Measurements from ENCODE around the gene VSTM5. TPM values are rescaled to one million over a fixed set of nuclear protein-coding genes. Genes with fewer than 3 reads are reported as not detected.

VSTM5 gene
- total RNA-seq, 1 donor = 0.36 TPM

DNA sequence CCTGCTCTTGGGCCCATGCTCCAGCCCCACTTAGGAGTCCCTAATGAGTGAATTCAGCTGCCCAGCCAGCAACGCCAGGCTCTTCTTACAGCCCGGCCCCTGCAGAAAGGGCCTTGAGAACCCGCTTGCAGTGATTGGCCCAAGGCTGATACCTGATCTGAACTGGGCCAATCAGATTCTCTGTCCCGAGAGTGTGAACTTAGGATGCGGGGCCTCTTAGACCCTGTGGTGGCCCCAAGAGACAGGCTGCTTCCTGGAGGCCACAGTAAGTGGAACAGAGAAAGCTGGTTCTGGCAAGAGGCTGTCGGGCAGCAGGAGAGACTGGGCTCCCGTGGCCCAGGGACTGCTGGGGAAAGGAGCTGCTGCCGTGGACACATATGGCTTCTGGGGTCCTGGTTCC, 11.5 kb downstream of the VSTM5 start:
- H2AFZ ChIP-seq (ENCODE audit: low read length) = no peak overlapping the region
- no peaks in the 10 kb centered on the region for H3K79me2 ChIP-seq (ENCODE audit: insufficient read depth, low read length)
- H3K27ac ChIP-seq (ENCODE audit: low read depth, low read length) = no peak overlapping the region
- H3K4me2 ChIP-seq (ENCODE audit: insufficient read depth, low read length) = no peak overlapping the region
- no peaks in the 10 kb centered on the region for H3K36me3 ChIP-seq (ENCODE audit: insufficient read depth, low read length)
- DNase-seq (ENCODE audit: insufficient read length, low spot score, missing footprints) = no peak
- H3K9me3 ChIP-seq (ENCODE audit: low read depth, low read length) = no peaks in the 10 kb centered on the region
- H3K4me1 ChIP-seq (ENCODE audit: insufficient read depth, low read length) = peaks cover 4% of the 10 kb centered on the region
- peaks cover 7% of the 10 kb centered on the region for H3K27me3 ChIP-seq (ENCODE audit: insufficient read depth, low read length)
- TF ChIP-seq, protein P1, sequence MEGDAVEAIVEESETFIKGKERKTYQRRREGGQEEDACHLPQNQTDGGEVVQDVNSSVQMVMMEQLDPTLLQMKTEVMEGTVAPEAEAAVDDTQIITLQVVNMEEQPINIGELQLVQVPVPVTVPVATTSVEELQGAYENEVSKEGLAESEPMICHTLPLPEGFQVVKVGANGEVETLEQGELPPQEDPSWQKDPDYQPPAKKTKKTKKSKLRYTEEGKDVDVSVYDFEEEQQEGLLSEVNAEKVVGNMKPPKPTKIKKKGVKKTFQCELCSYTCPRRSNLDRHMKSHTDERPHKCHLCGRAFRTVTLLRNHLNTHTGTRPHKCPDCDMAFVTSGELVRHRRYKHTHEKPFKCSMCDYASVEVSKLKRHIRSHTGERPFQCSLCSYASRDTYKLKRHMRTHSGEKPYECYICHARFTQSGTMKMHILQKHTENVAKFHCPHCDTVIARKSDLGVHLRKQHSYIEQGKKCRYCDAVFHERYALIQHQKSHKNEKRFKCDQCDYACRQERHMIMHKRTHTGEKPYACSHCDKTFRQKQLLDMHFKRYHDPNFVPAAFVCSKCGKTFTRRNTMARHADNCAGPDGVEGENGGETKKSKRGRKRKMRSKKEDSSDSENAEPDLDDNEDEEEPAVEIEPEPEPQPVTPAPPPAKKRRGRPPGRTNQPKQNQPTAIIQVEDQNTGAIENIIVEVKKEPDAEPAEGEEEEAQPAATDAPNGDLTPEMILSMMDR (IDR thresholded peaks at IDR 0.05; ENCODE audit: extremely low read depth, low read depth, low read length) = no peak
- no peak overlapping the region for H3K4me3 ChIP-seq (ENCODE audit: insufficient read depth, low read length)
- H4K20me1 ChIP-seq (ENCODE audit: insufficient read depth, low read length) = no peaks in the 10 kb centered on the region

DNA sequence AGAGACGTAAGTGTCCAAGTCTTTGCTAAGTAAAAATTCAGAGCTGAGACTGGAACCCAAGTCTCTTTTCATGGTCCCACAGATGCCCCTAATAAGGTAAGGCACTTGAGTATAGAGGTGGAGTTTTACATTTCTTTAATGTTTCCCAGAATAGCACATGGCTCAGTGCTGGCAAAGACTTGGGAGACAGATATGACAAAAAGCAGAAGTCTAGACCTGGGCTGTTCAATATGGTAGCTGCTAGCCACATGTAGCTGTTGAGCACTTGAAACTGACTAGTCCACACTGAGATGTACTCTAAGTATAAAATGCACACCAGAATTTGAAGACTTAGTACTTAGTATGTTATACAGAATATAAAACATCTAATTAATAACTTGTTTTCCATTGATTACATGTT, 17.6 kb downstream of the VSTM5 start:
- Histone ChIP-seq H3K9me3 (ENCODE audit: low read depth, low read length) (no peaks in the 10 kb centered on the region), H3K36me3 (ENCODE audit: insufficient read depth, low read length) (no peaks in the 10 kb centered on the region), H3K27me3 (ENCODE audit: insufficient read depth, low read length) (peaks cover 7% of the 10 kb centered on the region), H3K4me3 (ENCODE audit: insufficient read depth, low read length) (no peak overlapping the region), H3K4me1 (ENCODE audit: insufficient read depth, low read length) (no peaks in the 10 kb centered on the region), H4K20me1 (ENCODE audit: insufficient read depth, low read length) (no peaks in the 10 kb centered on the region), H3K4me2 (ENCODE audit: insufficient read depth, low read length) (no peak overlapping the region), H3K27ac (ENCODE audit: low read depth, low read length) (no peak overlapping the region), H2AFZ (ENCODE audit: low read length) (no peak overlapping the region), H3K79me2 (ENCODE audit: insufficient read depth, low read length) (no peaks in the 10 kb centered on the region)
- TF ChIP-seq, protein P1 (IDR thresholded peaks at IDR 0.05; ENCODE audit: extremely low read depth, low read depth, low read length) = no peak
- DNase-seq (ENCODE audit: insufficient read length, low spot score, missing footprints) = no peak

DNA sequence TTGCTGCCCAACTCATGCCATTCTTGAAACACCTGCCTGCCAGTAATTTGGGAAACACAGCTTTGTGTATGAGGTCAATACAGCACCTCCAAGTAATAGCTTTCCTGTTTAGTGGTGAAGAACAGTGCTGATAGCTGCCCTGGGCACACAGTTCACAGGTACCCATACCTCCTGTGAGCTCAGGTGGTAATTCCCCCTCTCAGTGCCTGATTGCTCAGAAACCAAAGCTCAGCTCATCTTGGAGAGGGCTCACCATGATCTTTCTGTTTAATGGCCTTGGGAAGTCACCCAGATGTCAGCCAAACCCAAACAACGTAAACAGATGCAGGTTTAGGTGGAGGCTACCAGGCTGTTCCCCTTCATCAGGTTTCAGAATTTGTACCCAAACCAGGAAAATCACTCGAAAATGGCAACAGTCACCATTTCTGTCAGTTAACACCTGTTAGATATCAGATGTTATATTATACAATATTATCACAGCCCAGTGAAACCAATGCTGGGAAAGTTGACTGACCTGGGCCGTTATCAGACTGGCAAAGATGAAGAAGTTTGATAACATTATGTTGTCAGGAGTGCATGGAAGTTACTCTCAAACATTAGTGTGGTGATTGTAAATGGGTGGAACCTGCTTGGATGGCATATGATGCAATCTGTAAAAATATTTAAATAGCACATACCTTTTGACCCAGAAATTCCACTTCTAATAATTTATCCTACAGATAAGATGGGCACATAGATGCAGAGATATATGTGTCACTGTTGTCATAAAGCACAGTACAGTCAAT, 18.9 kb downstream of the VSTM5 start:
- no peak for DNase-seq (ENCODE audit: insufficient read length, low spot score, missing footprints)
- H2AFZ ChIP-seq (ENCODE audit: low read length) = no peak overlapping the region
- H3K9me3 ChIP-seq (ENCODE audit: low read depth, low read length) = no peaks in the 10 kb centered on the region
- H3K4me2 ChIP-seq (ENCODE audit: insufficient read depth, low read length) = no peak overlapping the region
- H3K4me3 ChIP-seq (ENCODE audit: insufficient read depth, low read length) = no peak overlapping the region
- TF ChIP-seq, protein P1 (IDR thresholded peaks at IDR 0.05; ENCODE audit: extremely low read depth, low read depth, low read length) = no peak
- H3K36me3 ChIP-seq (ENCODE audit: insufficient read depth, low read length) = no peaks in the 10 kb centered on the region
- no peaks in the 10 kb centered on the region for H4K20me1 ChIP-seq (ENCODE audit: insufficient read depth, low read length)
- H3K27me3 ChIP-seq (ENCODE audit: insufficient read depth, low read length) = peaks cover 6% of the 10 kb centered on the region
- no peak overlapping the region for H3K27ac ChIP-seq (ENCODE audit: low read depth, low read length)
- no peaks in the 10 kb centered on the region for H3K4me1 ChIP-seq (ENCODE audit: insufficient read depth, low read length)
- H3K79me2 ChIP-seq (ENCODE audit: insufficient read depth, low read length) = no peaks in the 10 kb centered on the region

DNA sequence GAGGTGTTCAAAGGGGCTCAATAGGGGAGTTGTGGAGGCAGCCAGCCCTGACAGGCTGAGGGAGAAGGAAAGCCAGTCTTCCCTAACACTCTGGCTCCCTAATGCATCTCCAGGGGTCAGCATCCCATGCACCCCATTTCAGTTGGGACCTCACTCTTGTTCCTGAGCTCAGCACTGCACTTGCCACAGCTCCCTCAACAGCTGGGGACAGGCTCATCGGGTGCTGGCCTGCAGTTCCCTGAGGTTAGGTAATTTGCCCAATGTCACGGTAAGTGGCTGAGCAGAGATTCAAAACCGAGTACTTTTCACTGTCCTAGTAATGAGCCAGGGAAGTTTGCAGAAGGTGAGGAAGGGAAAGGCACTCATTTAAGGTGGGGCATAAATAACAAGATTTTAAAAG, 20.8 kb downstream of the VSTM5 start:
- H2AFZ ChIP-seq (ENCODE audit: low read length) = no peak overlapping the region
- no peaks in the 10 kb centered on the region for H3K79me2 ChIP-seq (ENCODE audit: insufficient read depth, low read length)

More for the DNA sequence above, 20.8 kb downstream of the VSTM5 start:
- H4K20me1 ChIP-seq (ENCODE audit: insufficient read depth, low read length) = no peaks in the 10 kb centered on the region
- no peak for DNase-seq (ENCODE audit: insufficient read length, low spot score, missing footprints)
- no peak overlapping the region for H3K27ac ChIP-seq (ENCODE audit: low read depth, low read length)
- H3K27me3 ChIP-seq (ENCODE audit: insufficient read depth, low read length) = no peaks in the 10 kb centered on the region
- H3K4me3 ChIP-seq (ENCODE audit: insufficient read depth, low read length) = no peak overlapping the region
- no peaks in the 10 kb centered on the region for H3K9me3 ChIP-seq (ENCODE audit: low read depth, low read length)
- H3K4me2 ChIP-seq (ENCODE audit: insufficient read depth, low read length) = no peak overlapping the region
- TF ChIP-seq, protein P1 (IDR thresholded peaks at IDR 0.05; ENCODE audit: extremely low read depth, low read depth, low read length) = no peak
- H3K4me1 ChIP-seq (ENCODE audit: insufficient read depth, low read length) = no peaks in the 10 kb centered on the region
- H3K36me3 ChIP-seq (ENCODE audit: insufficient read depth, low read length) = no peaks in the 10 kb centered on the region
